Measurements from ENCODE around the gene MSL3. TPM values are rescaled to one million over a fixed set of nuclear protein-coding genes. Genes with fewer than 3 reads are reported as not detected.

MSL3 gene
- total and polyA plus RNA-seq, 2 of the 13 experiments (the other 11 are each of a cell fraction or from before 2014, with no cell fraction given): 7.6 to 10.2 TPM

DNA sequence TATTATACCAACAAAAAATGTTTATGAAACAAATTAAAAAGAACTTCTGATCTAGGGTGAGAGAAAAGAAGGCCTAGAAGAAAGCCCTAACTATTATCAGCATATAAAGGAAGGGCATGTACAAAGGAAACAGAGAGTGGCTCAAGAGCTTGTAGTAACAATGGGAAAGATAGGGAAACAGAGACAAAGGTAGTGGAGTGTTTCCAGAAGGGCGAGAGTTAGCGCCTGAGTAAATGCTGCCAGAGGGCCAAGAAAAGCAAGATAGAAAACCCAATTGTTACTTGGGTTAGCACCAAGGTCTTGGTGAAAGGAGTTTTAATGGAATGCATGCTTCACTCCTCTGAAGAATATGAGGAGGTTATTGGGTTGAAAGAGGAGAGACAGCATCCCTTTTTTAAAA is 16.5 kb upstream of the MSL3 start:
- FAIRE-seq: no peak

GRCh38 chrX:11745881-11746280 is 12.2 kb upstream of the MSL3 start:
- Histone ChIP-seq H3K27me3 (ENCODE audit: control insufficient read depth in 1 of 2, insufficient read depth in 2 of 2, low read length in 2 of 2) (no peaks in the 10 kb centered on the region; a peak in 1 of 5 replicates), H4K20me1 (ENCODE audit: insufficient read depth, low read length) (no peaks in the 10 kb centered on the region), H3K9me3 (ENCODE audit: low read length) (no peaks in the 10 kb centered on the region), H3K9ac (ENCODE audit: insufficient read depth, low read depth, low read length) (no peak overlapping the region), H3K4me2 (ENCODE audit: low read depth, low read length) (no peak overlapping the region), H3K79me2 (ENCODE audit: insufficient read depth, low read length) (no peaks in the 10 kb centered on the region), H3K4me1 (ENCODE audit: insufficient read depth, low read length) (no peaks in the 10 kb centered on the region), H3K4me3 (replicated peaks in 1 of 3; ENCODE audit: insufficient read depth in 1 of 3, low read depth in 2 of 3, low read length in 3 of 3) (no peak overlapping the region), H3K27ac (ENCODE audit: extremely low read length, insufficient read depth, low read length) (no peak overlapping the region), H2AFZ (ENCODE audit: low read length) (no peak overlapping the region), H3K36me3 (replicated peaks in 1 of 2; ENCODE audit: control insufficient read depth in 1 of 2, insufficient read depth in 2 of 2, low read length in 2 of 2) (no peaks in the 10 kb centered on the region)
- DNase-seq (ENCODE audit: low spot score): no peak
- FAIRE-seq: no peak
- in situ Hi-C loops (cut with HindIII; ENCODE audit: extremely low pct_ligation_motif_present, low pct_unique_long_range_greater_than_20kb): no loop called here
- CTCF ChIA-PET (ENCODE audit: low intra/inter-chr PET ratio, low total read pairs): no interaction called here
- intact Hi-C loops (cut with micrococcal nuclease; ENCODE audit: unreplicated experiment): no loop called here
- POLR2A ChIA-PET: no interaction called here
- no peak for ATAC-seq
- 0% methylated on average over 1 of the region's 2 CpGs for WGBS (ENCODE audit: low lambda C conversion rate)
- no TSS peak for BruUV-seq (replicated peaks)
- TF ChIP-seq ZNF775 (CRISPR knock-in tag; IDR thresholded peaks at IDR 0.05; ENCODE audit: borderline replicate concordance): no peak
- no peak for TF ChIP-seq RBM22 (optimal IDR thresholded peaks at IDR 0.05; ENCODE audit: low read length)
- no peak for TF ChIP-seq GABPB1 (CRISPR knock-in tag; IDR thresholded peaks at IDR 0.05)
- no peak for TF ChIP-seq PAF1 (CRISPR knock-in tag; IDR thresholded peaks at IDR 0.05)
- TF ChIP-seq PLRG1 (conservative IDR thresholded peaks at IDR 0.05): no peak
- TF ChIP-seq ZMAT3 (CRISPR knock-in tag; conservative IDR thresholded peaks at IDR 0.05): no peak
- no peak for TF ChIP-seq IRF2 (CRISPR knock-in tag; IDR thresholded peaks at IDR 0.05)
- no peak for TF ChIP-seq SKIL (CRISPR knock-in tag; IDR thresholded peaks at IDR 0.05; ENCODE audit: borderline replicate concordance)
- TF ChIP-seq NR2F1 (CRISPR knock-in tag; IDR thresholded peaks at IDR 0.05): no peak
- TF ChIP-seq FOSL1 (CRISPR knock-in tag; IDR thresholded peaks at IDR 0.05; ENCODE audit: borderline replicate concordance): no peak
- no peak for TF ChIP-seq FOXJ3 (CRISPR knock-in tag; IDR thresholded peaks at IDR 0.05; ENCODE audit: borderline replicate concordance)
- no peak for TF ChIP-seq CC2D1A (CRISPR knock-in tag; IDR thresholded peaks at IDR 0.05)

More for the DNA sequence above, 16.5 kb upstream of the MSL3 start:
- Histone ChIP-seq H3K9me3 (ENCODE audit: low read length) (no peaks in the 10 kb centered on the region), H4K20me1 (ENCODE audit: insufficient read depth, low read length) (no peaks in the 10 kb centered on the region), H3K27me3 (ENCODE audit: control insufficient read depth in 1 of 2, insufficient read depth in 2 of 2, low read length in 2 of 2) (no peaks in the 10 kb centered on the region), H3K4me1 (ENCODE audit: insufficient read depth, low read length) (no peaks in the 10 kb centered on the region), H3K4me3 (replicated peaks in 1 of 3; ENCODE audit: insufficient read depth in 1 of 3, low read depth in 2 of 3, low read length in 3 of 3) (no peak overlapping the region), H3K4me2 (ENCODE audit: low read depth, low read length) (no peak overlapping the region), H3K36me3 (replicated peaks in 1 of 2; ENCODE audit: control insufficient read depth in 1 of 2, insufficient read depth in 2 of 2, low read length in 2 of 2) (no peaks in the 10 kb centered on the region), H3K79me2 (ENCODE audit: insufficient read depth, low read length) (no peaks in the 10 kb centered on the region), H3K27ac (ENCODE audit: extremely low read length, insufficient read depth, low read length) (no peak overlapping the region), H2AFZ (ENCODE audit: low read length) (no peak overlapping the region), H3K9ac (ENCODE audit: insufficient read depth, low read depth, low read length) (no peak overlapping the region)
- ChIA-PET POLR2A (no interaction called here), CTCF (ENCODE audit: low intra/inter-chr PET ratio, low total read pairs) (no interaction called here)
- no peak for TF ChIP-seq ZBTB7B (CRISPR knock-in tag; IDR thresholded peaks at IDR 0.05)
- TF ChIP-seq KAT2B (IDR thresholded peaks at IDR 0.05; ENCODE audit: borderline replicate concordance, low read depth, low read length): no peak
- no peak for TF ChIP-seq MZF1 (CRISPR knock-in tag; IDR thresholded peaks at IDR 0.05; ENCODE audit: borderline replicate concordance)
- no peak for TF ChIP-seq ATAD3A (CRISPR knock-in tag; IDR thresholded peaks at IDR 0.05)
- no peak for TF ChIP-seq ZFYVE20 (CRISPR knock-in tag; IDR thresholded peaks at IDR 0.05; ENCODE audit: borderline replicate concordance, low read depth)
- no peak for TF ChIP-seq CBX2 (IDR thresholded peaks at IDR 0.05; ENCODE audit: low read depth, low read length)
- TF ChIP-seq CBX2 (CRISPR knock-in tag; IDR thresholded peaks at IDR 0.05; ENCODE audit: low read depth): no peak
- no peak for TF ChIP-seq FOSL2 (CRISPR knock-in tag; IDR thresholded peaks at IDR 0.05)
- no peak for TF ChIP-seq HOXD1 (CRISPR knock-in tag; IDR thresholded peaks at IDR 0.05)
- no peak for TF ChIP-seq E2F1 (CRISPR knock-in tag; IDR thresholded peaks at IDR 0.05)
- TF ChIP-seq NR2F1 (CRISPR knock-in tag; IDR thresholded peaks at IDR 0.05): no peak
- DNase-seq (ENCODE audit: low spot score) (no peak), ATAC-seq (no peak)
- intact Hi-C loops (cut with micrococcal nuclease; ENCODE audit: unreplicated experiment): no loop called here
- 0% methylated on average over 2 of the region's 2 CpGs for WGBS (ENCODE audit: low lambda C conversion rate)
- in situ Hi-C loops (cut with HindIII; ENCODE audit: extremely low pct_ligation_motif_present, low pct_unique_long_range_greater_than_20kb): no loop called here
- no TSS peak for BruUV-seq (replicated peaks)
